Spleen (tissue), 7 donors: ENCODE results near the gene ACOT11.

Experiments used
- POLR2AphosphoS5 ChIP-seq, 3 donors: sonication (generic); formaldehyde crosslinking; IDR thresholded peaks; one replicate each; pipeline ENCODE4 v1.5.1; 2017; ENCODE audit warnings: antibody characterized with exemption in 3 of 3
- TF ChIP-seq, protein P1 (sequence below), 11 experiments: fragments of 200-600 bp in 7 of 11; fragments of 450-650 bp in 4 of 11; sonication (generic) in 4 of 11; IDR thresholded peaks in 8 of 11; conservative IDR thresholded peaks in 3 of 11; 1 replicate in 7 of 11; 2 replicates in 4 of 11; pipeline versions ENCODE4 v1.4.0 to v1.8.0; 2016 to 2021; ENCODE audit warnings: antibody characterized with exemption in 11 of 11, inconsistent platforms in 4 of 11, mild to moderate bottlenecking in 1 of 11
- donor health status: DM: no; HTN: no; CAD: no; lungs with moderate emphysema.
- donor health status: DM: no; HTN: no; CAD: no.
- donor health status: DM: no; HTN: no; CAD: no.

DNA sequence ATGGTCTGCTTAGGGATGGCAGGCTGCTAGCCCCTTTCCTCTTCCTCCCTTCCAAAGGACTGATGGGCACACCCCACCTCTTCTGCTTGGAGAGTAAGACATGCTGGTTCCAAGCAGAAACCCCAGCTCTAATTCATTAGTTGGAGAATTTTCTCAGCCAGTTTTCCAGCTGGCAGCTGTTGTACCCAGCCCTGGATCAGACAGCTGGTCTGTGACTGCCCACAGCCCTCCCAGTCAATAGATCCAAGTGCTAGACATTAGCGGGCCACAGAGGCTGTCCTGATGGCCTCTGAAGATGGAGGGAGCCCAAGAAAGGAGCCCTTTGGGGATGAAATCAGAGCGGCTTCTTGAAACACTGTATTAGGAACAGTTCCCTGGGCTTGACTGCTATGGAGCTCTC, 35.8 kb downstream of the ACOT11 start:
- TF ChIP-seq, protein P1, sequence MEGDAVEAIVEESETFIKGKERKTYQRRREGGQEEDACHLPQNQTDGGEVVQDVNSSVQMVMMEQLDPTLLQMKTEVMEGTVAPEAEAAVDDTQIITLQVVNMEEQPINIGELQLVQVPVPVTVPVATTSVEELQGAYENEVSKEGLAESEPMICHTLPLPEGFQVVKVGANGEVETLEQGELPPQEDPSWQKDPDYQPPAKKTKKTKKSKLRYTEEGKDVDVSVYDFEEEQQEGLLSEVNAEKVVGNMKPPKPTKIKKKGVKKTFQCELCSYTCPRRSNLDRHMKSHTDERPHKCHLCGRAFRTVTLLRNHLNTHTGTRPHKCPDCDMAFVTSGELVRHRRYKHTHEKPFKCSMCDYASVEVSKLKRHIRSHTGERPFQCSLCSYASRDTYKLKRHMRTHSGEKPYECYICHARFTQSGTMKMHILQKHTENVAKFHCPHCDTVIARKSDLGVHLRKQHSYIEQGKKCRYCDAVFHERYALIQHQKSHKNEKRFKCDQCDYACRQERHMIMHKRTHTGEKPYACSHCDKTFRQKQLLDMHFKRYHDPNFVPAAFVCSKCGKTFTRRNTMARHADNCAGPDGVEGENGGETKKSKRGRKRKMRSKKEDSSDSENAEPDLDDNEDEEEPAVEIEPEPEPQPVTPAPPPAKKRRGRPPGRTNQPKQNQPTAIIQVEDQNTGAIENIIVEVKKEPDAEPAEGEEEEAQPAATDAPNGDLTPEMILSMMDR (IDR thresholded peaks at IDR 0.05 in 8 of 11, conservative IDR thresholded peaks at IDR 0.05 in 3 of 11): no peak
- no peak for TF ChIP-seq POLR2AphosphoS5 (IDR thresholded peaks at IDR 0.05)
